Caco-2 (cell line): Measurements from ENCODE around the gene TEKT3. TPM values are rescaled to one million over a fixed set of nuclear protein-coding genes. Genes with fewer than 3 reads are reported as not detected.

Experiments used
- BruUV-seq: library from RNA; stranded (reverse); fragments of 400-500 nt; replicated peaks from 2 replicates; lab custom pipeline; 2021; lab: Mats Ljungman, UMichigan
- CTCF ChIA-PET: fragments of 300-600 bp; sonication (Branson Sonifier 250); formaldehyde crosslinking; loops from one replicate; lab custom pipeline; 2022; ENCODE audit warnings: antibody characterized with exemption; lab: Charles Lee
- POLR2A ChIA-PET: fragments of 300-600 bp; sonication (Branson Sonifier 250); formaldehyde crosslinking; loops from one replicate; lab custom pipeline; 2022; ENCODE audit warnings: antibody characterized with exemption; lab: Charles Lee
- DNase-seq, 2 experiments: peaks; one replicate each; pipeline versions ENCODE4 v3.0.0 to v3.0.0-alpha.2; 2020 to 2022
- H3K27me3 ChIP-seq: replicated peaks from 2 replicates; pipeline ENCODE4 v1.6.0; 2011; ENCODE audit warnings: low read length; ENCODE audit not compliant: control insufficient read depth, insufficient read depth
- H3K36me3 ChIP-seq: 2 replicates; pipeline ENCODE4 v1.5.1; 2011; ENCODE audit warnings: low read length; ENCODE audit not compliant: control insufficient read depth, insufficient read depth
- H3K4me1 ChIP-seq: fragments of 250-450 bp; sonication (Bioruptor Pico); 2 replicates; pipeline ENCODE4 v1.5.1; 2020; ENCODE audit warnings: mild to moderate bottlenecking
- H3K4me3 ChIP-seq: 2 replicates; pipeline ENCODE4 v1.5.1; 2011; ENCODE audit warnings: low read depth, mild to moderate bottlenecking, control low read depth, low read length
- H3K9me3 ChIP-seq: fragments of 250-450 bp; sonication (Bioruptor Pico); 2 replicates; pipeline ENCODE4 v1.5.1; 2020; ENCODE audit warnings: mild to moderate bottlenecking, moderate library complexity
- H3K27ac Mint-ChIP-seq: one replicate; pipeline ENCODE4 v1.8.0; 2022; ENCODE audit warnings: mixed read lengths; ENCODE audit not compliant: unreplicated experiment
- H3K27me3 Mint-ChIP-seq: one replicate; pipeline ENCODE4 v1.8.0; 2022; ENCODE audit warnings: mixed read lengths; ENCODE audit not compliant: insufficient read depth, unreplicated experiment
- H3K36me3 Mint-ChIP-seq: one replicate; pipeline ENCODE4 v1.8.0; 2022; ENCODE audit warnings: mild to moderate bottlenecking, mixed read lengths; ENCODE audit not compliant: insufficient read depth, unreplicated experiment
- H3K4me1 Mint-ChIP-seq: one replicate; pipeline ENCODE4 v1.8.0; 2022; ENCODE audit warnings: low read depth, mixed read lengths; ENCODE audit not compliant: unreplicated experiment
- H3K4me3 Mint-ChIP-seq: one replicate; pipeline ENCODE4 v1.8.0; 2022; ENCODE audit warnings: mild to moderate bottlenecking, moderate library complexity, mixed read lengths; ENCODE audit not compliant: unreplicated experiment
- H3K9me3 Mint-ChIP-seq: one replicate; pipeline ENCODE4 v1.8.0; 2022; ENCODE audit warnings: mixed read lengths; ENCODE audit not compliant: unreplicated experiment
- intact Hi-C: fragments of 100-400 bp; cut with micrococcal nuclease; formaldehyde crosslinking; loops from one replicate; pipeline ENCODE4 v1.10.0; 2022; ENCODE audit not compliant: unreplicated experiment
- total RNA-seq: library from RNA; stranded (reverse); gene quantifications from 2 replicates; pipeline ENCODE4 v1.2.3, GENCODE V29; 2022
- TF ChIP-seq, protein P1 (sequence below), 2 experiments: fragments of 200-600 bp in 1 of 2; IDR thresholded peaks; 1 replicate in 1 of 2; 2 replicates in 1 of 2; pipeline versions ENCODE4 v1.5.1 to v1.8.0; 2011 to 2022; ENCODE audit warnings: antibody characterized with exemption in 1 of 2, control low read depth in 1 of 2, inconsistent platforms in 1 of 2, low read depth in 1 of 2, low read length in 1 of 2, mild to moderate bottlenecking in 1 of 2, moderate library complexity in 1 of 2; ENCODE audit not compliant: insufficient read depth in 1 of 2, severe bottlenecking in 1 of 2, unreplicated experiment in 1 of 2

The TEKT3 gene
- total RNA-seq, 1 experiment from 2014 or later: 0.43 TPM

DNA sequence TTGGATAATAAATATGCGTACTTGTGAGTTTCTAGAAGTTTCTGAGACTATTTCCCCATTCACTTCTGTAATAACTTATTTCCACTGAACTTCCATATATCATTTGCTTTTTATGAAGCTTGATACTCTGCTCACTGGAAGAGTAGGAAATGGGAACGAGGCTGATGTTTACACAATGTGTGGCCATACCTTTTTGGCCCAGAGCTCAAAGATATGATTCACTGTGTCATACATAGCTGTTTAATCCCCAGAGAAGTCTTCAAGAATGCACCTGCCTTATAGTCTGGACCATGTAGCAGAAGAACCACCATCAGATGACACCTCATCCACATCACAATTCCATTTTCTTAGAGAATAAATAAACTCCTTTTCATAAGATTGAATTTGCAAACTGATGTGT is 40.3 kb upstream of the TEKT3 start:
- H3K27ac Mint-ChIP-seq: no peak overlapping the region
- DNase-seq: no peak
- Histone ChIP-seq H3K4me1 (peaks cover 19% of the 10 kb centered on the region), H3K27me3 (no peaks in the 10 kb centered on the region), H3K36me3 (no peaks in the 10 kb centered on the region), H3K4me3 (no peak overlapping the region), H3K9me3 (no peaks in the 10 kb centered on the region)
- TF ChIP-seq, protein P1, sequence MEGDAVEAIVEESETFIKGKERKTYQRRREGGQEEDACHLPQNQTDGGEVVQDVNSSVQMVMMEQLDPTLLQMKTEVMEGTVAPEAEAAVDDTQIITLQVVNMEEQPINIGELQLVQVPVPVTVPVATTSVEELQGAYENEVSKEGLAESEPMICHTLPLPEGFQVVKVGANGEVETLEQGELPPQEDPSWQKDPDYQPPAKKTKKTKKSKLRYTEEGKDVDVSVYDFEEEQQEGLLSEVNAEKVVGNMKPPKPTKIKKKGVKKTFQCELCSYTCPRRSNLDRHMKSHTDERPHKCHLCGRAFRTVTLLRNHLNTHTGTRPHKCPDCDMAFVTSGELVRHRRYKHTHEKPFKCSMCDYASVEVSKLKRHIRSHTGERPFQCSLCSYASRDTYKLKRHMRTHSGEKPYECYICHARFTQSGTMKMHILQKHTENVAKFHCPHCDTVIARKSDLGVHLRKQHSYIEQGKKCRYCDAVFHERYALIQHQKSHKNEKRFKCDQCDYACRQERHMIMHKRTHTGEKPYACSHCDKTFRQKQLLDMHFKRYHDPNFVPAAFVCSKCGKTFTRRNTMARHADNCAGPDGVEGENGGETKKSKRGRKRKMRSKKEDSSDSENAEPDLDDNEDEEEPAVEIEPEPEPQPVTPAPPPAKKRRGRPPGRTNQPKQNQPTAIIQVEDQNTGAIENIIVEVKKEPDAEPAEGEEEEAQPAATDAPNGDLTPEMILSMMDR (IDR thresholded peaks at IDR 0.05; ENCODE audit: insufficient read depth in 1 of 2, low read depth in 1 of 2, low read length in 1 of 2, severe bottlenecking in 1 of 2, unreplicated experiment in 1 of 2): no peak
- ChIA-PET POLR2A (no interaction called here), CTCF (no interaction called here)
- no peaks in the 10 kb centered on the region for H3K27me3 Mint-ChIP-seq
- peaks cover 7% of the 10 kb centered on the region for H3K4me1 Mint-ChIP-seq
- no peak overlapping the region for H3K4me3 Mint-ChIP-seq
- intact Hi-C loops: no loop called here
- no TSS peak for BruUV-seq
- no peaks in the 10 kb centered on the region for H3K36me3 Mint-ChIP-seq
- H3K9me3 Mint-ChIP-seq: peaks cover 9% of the 10 kb centered on the region

DNA sequence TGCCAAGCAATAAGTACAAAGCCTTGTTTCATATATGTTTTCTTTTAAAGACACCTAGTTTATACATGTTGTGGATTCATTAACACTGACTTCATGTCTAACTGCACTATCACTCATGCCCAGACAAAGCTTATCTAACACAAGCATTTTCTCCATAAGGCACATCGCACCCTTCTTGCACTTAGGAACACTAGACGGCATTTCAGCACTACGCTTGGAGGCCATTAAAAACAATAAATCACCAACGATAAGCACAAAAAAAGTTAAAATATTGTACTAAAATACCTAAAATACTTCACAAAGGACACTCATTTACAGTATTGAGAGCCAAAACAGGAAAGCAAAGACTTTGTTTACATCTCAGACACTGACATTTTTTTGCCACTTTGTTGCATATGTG is 39.0 kb upstream of the TEKT3 start:
- Mint-ChIP-seq H3K9me3 (peaks cover 9% of the 10 kb centered on the region), H3K27ac (no peak overlapping the region), H3K36me3 (no peaks in the 10 kb centered on the region), H3K4me1 (peaks cover 7% of the 10 kb centered on the region), H3K4me3 (no peak overlapping the region), H3K27me3 (no peaks in the 10 kb centered on the region)
- no peaks in the 10 kb centered on the region for H3K36me3 ChIP-seq
- intact Hi-C loops: no loop called here
- H3K27me3 ChIP-seq: no peaks in the 10 kb centered on the region
- no peak for DNase-seq
- H3K4me3 ChIP-seq: no peak overlapping the region
- peaks cover 21% of the 10 kb centered on the region for H3K4me1 ChIP-seq
- BruUV-seq: no TSS peak
- POLR2A ChIA-PET: no interaction called here
- CTCF ChIA-PET: no interaction called here
- TF ChIP-seq, protein P1 (IDR thresholded peaks at IDR 0.05; ENCODE audit: insufficient read depth in 1 of 2, low read depth in 1 of 2, low read length in 1 of 2, severe bottlenecking in 1 of 2, unreplicated experiment in 1 of 2): no peak
- no peaks in the 10 kb centered on the region for H3K9me3 ChIP-seq

DNA sequence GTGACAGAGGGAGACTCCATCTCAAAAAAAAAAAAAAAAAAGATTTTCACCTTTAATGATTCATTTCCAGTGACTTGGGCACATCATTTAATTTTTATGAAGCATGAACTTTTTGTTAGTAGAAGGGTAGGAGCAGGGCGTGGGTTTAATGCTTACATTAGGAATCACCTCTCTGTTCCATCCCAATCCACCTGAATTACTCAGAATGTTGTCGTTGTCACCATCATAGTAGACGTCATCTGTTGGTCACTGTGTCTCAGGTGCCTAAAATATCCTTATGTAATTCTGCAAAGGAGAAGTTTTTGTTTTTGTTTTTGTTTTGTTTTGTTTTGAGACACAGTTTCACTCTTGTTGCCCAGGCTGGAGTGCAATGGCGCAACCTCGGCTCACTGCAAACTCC is 38.3 kb upstream of the TEKT3 start:
- no peak overlapping the region for H3K27ac Mint-ChIP-seq
- peaks cover 21% of the 10 kb centered on the region for H3K4me1 ChIP-seq
- H3K4me3 Mint-ChIP-seq: no peak overlapping the region
- no peaks in the 10 kb centered on the region for H3K27me3 Mint-ChIP-seq
- no peaks in the 10 kb centered on the region for H3K27me3 ChIP-seq
- H3K4me3 ChIP-seq: no peak overlapping the region
- H3K9me3 Mint-ChIP-seq: peaks cover 9% of the 10 kb centered on the region
- BruUV-seq: no TSS peak
- no peaks in the 10 kb centered on the region for H3K36me3 ChIP-seq
- no peak for DNase-seq
- no peaks in the 10 kb centered on the region for H3K9me3 ChIP-seq
- ChIA-PET CTCF (no interaction called here), POLR2A (no interaction called here)
- intact Hi-C loops: loop anchor here (2.0 kb wide), 1 partner anchor 53 kb away; no protein-coding TSS in a partner anchor
- H3K4me1 Mint-ChIP-seq: peaks cover 7% of the 10 kb centered on the region
- TF ChIP-seq, protein P1 (IDR thresholded peaks at IDR 0.05; ENCODE audit: insufficient read depth in 1 of 2, low read depth in 1 of 2, low read length in 1 of 2, severe bottlenecking in 1 of 2, unreplicated experiment in 1 of 2): no peak
- H3K36me3 Mint-ChIP-seq: no peaks in the 10 kb centered on the region
